ENCODE results near the gene CD302. TPM values are rescaled to one million over a fixed set of nuclear protein-coding genes. Genes with fewer than 3 reads are reported as not detected.

Gene CD302
- total and polyA plus RNA-seq, 2 donors (not counting 3 experiments of a cell fraction or from before 2014, with no cell fraction given) = 10.4 to 10.6 TPM

- POLR2A ChIA-PET = no interaction called here
- TF ChIP-seq FOS (IDR thresholded peaks at IDR 0.05; ENCODE audit: borderline replicate concordance, insufficient read depth, low read length) (no peak), POLR2AphosphoS5 (IDR thresholded peaks at IDR 0.05; ENCODE audit: insufficient read depth, low read depth, low read length) (no peak), JUN (IDR thresholded peaks at IDR 0.05; ENCODE audit: borderline replicate concordance, insufficient read depth, insufficient read length, low read depth) (no peak), POLR2A (IDR thresholded peaks at IDR 0.05; ENCODE audit: low read depth, low read length) (no peak), MYC (IDR thresholded peaks at IDR 0.05; ENCODE audit: low read depth, low read length) (no peak), EZH2 (IDR thresholded peaks at IDR 0.05; ENCODE audit: borderline replicate concordance, low read depth, low read length, severe bottlenecking) (no peak), GATA2 (IDR thresholded peaks at IDR 0.05; ENCODE audit: insufficient read depth, insufficient read length, low read depth, low read length) (no peak)
- TF ChIP-seq, protein P1, sequence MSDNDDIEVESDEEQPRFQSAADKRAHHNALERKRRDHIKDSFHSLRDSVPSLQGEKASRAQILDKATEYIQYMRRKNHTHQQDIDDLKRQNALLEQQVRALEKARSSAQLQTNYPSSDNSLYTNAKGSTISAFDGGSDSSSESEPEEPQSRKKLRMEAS (IDR thresholded peaks at IDR 0.05; ENCODE audit: insufficient read depth, insufficient read length) = no peak
- TF ChIP-seq, protein P2, sequence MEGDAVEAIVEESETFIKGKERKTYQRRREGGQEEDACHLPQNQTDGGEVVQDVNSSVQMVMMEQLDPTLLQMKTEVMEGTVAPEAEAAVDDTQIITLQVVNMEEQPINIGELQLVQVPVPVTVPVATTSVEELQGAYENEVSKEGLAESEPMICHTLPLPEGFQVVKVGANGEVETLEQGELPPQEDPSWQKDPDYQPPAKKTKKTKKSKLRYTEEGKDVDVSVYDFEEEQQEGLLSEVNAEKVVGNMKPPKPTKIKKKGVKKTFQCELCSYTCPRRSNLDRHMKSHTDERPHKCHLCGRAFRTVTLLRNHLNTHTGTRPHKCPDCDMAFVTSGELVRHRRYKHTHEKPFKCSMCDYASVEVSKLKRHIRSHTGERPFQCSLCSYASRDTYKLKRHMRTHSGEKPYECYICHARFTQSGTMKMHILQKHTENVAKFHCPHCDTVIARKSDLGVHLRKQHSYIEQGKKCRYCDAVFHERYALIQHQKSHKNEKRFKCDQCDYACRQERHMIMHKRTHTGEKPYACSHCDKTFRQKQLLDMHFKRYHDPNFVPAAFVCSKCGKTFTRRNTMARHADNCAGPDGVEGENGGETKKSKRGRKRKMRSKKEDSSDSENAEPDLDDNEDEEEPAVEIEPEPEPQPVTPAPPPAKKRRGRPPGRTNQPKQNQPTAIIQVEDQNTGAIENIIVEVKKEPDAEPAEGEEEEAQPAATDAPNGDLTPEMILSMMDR (IDR thresholded peaks at IDR 0.05; ENCODE audit: extremely low read depth in 1 of 2, insufficient read depth in 1 of 2, low read depth in 1 of 2, low read length in 2 of 2) = no peak
- no peaks in the 10 kb centered on the region for H3K36me3 ChIP-seq (ENCODE audit: control insufficient read depth in 2 of 2, extremely low read depth in 1 of 2, insufficient read depth in 2 of 2, low read length in 2 of 2)
- no peaks in the 10 kb centered on the region for H3K9me3 ChIP-seq (replicated peaks; ENCODE audit: control insufficient read depth, insufficient read depth, low read length)
- dilution Hi-C loops (cut with MboI; ENCODE audit: extremely low pct_ligation_motif_present, low sequenced_read_pairs) = no loop called here
- BruUV-seq (replicated peaks) = no TSS peak
- H3K9ac ChIP-seq (replicated peaks; ENCODE audit: extremely low read depth, insufficient read depth, low read length) = no peak overlapping the region
- H3K4me3 ChIP-seq (replicated peaks in 1 of 3; ENCODE audit: insufficient read depth in 1 of 3, low read depth in 1 of 3, low read length in 3 of 3) = no peak overlapping the region
- H3K27ac ChIP-seq (ENCODE audit: insufficient read depth, low read depth, low read length) = no peak overlapping the region
- no peaks in the 10 kb centered on the region for H3K4me1 ChIP-seq (ENCODE audit: control insufficient read depth, extremely low read depth, insufficient read depth, low read length)
- H3K4me2 ChIP-seq (ENCODE audit: insufficient read depth, low read length) = no peak overlapping the region
- no peaks in the 10 kb centered on the region for H3K79me2 ChIP-seq (ENCODE audit: control insufficient read depth, insufficient read depth, low read length)
- no peak overlapping the region for H2AFZ ChIP-seq (ENCODE audit: low read depth, low read length)
- intact Hi-C loops (cut with micrococcal nuclease) = no loop called here
- DNase-seq (ENCODE audit: low read depth, low spot score) (no peak), FAIRE-seq (no peak)
- no peaks in the 10 kb centered on the region for H3K9me1 ChIP-seq (replicated peaks; ENCODE audit: control insufficient read depth, extremely low read depth, insufficient read depth, low read length)
- CTCF ChIA-PET = no interaction called here
- no peaks in the 10 kb centered on the region for H3K27me3 ChIP-seq (ENCODE audit: control insufficient read depth in 2 of 2, insufficient read depth in 2 of 2, low read length in 2 of 2)
- H4K20me1 ChIP-seq (replicated peaks; ENCODE audit: control insufficient read depth, extremely low read depth, insufficient read depth, low read length) = no peaks in the 10 kb centered on the region
Measured at GRCh38 chr2:159817283-159817682, 19.3 kb upstream of the CD302 start.

Data from endothelial cell of umbilical vein (primary cell).